ENCODE results near the gene MRGPRD.
"Not testable (repeated sequence)": the region's sequence is repeated elsewhere in the genome, so short reads cannot be mapped to it uniquely, and the experiment has no call there.

Gene MRGPRD

DNA sequence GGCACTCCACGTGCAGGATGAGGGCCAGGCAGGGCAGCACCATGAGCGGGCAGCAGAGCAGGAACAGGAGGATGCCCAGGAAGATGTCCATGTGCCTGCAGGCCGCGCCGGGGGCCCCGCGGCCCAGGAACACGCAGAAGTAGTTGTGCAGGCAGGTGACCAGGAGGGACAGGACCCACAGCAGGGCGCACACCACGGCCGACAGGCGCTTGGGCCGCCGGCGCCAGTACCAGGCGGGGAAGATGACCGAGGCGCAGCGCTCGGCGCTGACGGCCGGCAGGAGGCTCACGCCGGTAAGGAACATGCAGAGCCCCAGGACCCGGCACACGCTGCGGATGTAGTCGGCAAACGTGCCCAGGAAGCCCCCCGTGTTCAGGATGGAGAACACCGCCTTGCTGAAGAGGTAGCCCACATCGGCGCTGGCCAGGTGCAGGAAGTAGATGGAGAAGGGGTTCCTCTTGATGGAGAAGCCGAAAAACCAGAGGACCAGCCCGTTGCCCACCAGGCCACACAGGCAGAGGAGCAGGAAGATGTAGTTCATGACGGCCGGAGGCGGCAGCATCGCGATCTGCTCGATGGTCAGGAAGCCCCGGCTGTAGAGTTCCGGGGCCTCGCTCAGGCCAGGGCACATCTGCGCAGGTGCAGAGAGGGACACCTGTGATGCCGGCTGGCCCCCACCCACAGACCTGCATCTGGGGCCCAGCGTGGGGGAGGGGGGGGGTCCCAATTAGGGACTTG, 25.0 kb upstream of the MRGPRD start:
- no peak for DNase-seq

DNA sequence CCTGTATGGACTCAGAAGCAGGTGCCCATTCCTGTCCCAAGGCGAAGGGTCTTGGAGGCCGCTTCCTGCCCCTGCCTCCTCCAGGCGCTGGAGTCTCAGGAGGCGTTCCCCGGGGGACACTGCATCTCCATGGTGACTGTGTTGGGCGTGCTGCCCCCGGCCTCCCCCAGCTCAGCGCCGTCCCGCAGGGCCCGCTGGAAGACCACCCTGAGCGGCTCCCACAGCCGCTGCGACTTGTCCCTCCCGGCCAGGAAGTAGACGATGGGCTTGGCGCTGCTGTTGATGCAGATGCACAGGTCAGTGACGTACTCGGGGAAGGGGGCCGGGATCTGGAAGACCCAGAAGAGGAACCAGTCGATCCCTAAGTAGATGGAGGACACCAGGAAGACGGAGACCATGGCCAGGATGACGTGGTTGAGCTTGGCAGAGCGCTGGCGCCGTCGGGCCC, 24.4 kb upstream of the MRGPRD start:
- DNase-seq = no peak

DNA sequence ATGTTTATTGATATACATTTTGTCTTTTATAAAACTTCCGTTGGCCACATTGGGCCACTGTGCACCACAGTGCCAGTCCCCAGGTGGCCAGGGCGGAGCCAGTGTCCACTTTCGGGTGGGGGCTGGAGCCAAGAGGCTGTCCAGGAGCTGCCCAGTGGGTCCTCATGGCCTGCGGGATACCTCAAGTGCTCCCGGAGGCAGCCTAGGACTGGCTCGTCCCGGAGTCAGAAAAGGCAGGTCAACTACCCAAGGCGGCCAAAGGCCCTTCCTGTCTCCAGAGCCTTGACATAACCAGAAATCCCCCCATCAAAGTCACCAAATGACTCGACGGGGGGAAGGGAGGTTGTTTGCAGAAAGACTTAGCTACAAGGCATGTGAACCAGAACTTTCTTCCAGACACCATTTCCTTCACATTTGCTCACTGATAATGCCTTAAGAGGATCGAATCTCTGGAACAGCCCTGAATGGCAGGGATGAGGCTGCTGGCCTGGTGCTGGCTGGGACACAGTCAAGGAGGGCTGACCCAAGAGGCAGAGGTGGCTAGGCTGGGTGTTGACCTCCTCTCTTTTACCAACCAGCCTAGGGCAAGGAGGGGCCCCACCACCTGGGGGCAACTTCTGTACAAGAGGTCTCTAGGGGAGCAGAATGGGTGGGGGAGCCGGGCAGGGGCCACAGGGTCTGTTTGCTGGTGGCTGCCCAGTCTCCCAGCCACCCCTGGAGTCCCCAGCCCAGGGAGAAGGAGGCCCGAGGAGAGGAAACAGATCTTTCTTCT, 23.8 kb upstream of the MRGPRD start:
- no peak for DNase-seq

DNA sequence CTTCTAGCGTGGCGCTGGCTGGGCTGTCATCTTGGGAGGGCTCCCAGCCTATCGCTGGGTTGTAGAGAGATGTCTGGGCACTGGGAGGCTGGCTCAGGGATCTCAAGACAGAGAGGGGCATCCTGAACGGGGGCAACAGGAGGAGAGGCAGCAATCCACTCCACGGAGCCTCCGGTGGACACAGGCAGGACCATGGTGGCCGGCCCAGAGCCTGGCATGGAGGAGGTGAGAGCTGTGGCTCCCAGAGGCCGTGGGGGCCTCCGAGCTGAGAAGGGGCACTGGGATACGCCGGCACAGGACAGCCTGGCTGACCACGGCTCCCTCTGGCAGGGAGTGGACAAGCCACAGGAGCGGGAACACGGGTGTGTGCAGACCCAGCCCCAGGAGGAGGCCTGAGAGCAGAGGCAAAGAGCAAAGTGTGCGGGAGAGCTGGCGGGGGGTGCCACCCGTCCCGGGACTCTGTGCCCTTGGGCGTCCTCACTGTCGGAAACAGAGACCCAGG, 23.1 kb upstream of the MRGPRD start:
- no peak for DNase-seq

GRCh38 chr11:69003301-69003865, 22.6 kb upstream of the MRGPRD start:
- no peak for DNase-seq

DNA sequence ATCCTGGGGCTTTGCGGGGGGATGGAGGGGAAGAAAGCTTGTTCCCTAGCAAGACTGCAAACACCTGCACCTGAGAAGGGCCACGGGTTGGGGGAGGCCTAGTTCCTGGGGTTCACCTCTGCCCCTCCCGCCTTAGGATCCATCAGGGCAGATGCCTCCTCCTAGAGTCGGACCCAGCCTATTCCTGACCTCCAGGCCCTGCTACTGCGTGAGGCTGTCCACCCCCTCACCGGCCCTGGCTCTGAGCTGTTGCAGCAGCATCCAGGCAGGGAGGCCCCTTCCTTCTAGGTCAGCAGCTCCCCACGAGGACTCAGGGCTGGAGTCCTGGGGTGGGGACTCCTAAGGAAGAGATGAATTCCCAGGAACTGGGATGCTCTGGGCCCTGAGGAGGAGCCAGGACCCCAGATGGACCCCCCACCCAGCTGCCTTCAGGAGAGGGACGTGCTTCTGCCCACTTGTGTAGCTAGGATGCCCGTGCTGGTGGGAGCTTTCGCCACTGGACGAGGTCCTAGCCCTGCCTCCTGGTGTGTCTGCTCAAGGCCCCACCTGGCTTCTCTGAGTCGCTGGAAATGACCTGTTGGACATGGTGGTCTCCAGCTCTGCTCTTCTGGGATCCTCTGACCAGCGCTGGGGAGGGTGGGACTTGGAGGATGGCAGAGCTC, 21.9 kb upstream of the MRGPRD start:
- DNase-seq = no peak

DNA sequence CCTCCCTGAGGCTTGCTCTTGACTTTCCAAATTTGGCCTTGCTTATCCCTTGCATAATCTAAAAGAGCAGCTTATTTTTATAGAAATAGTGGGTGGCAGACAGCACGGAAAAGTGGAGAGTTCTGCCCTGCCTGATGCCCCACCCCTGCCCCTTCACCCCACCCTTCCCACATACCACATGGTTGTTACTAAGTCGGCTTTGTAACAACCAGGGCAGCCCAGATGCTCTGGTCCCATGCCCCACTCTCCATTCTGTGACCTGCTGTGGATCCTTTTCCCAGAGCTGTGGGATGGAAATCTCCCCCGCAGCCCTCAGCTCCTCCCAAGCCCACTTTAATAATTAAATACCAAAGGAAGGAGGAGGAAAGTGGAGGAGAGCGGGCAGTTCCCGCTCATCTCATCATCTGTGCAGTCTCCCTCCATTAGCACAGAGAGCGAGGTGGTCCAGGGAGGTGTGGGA, 21.4 kb upstream of the MRGPRD start:
- DNase-seq = peak; percentile 10

DNA sequence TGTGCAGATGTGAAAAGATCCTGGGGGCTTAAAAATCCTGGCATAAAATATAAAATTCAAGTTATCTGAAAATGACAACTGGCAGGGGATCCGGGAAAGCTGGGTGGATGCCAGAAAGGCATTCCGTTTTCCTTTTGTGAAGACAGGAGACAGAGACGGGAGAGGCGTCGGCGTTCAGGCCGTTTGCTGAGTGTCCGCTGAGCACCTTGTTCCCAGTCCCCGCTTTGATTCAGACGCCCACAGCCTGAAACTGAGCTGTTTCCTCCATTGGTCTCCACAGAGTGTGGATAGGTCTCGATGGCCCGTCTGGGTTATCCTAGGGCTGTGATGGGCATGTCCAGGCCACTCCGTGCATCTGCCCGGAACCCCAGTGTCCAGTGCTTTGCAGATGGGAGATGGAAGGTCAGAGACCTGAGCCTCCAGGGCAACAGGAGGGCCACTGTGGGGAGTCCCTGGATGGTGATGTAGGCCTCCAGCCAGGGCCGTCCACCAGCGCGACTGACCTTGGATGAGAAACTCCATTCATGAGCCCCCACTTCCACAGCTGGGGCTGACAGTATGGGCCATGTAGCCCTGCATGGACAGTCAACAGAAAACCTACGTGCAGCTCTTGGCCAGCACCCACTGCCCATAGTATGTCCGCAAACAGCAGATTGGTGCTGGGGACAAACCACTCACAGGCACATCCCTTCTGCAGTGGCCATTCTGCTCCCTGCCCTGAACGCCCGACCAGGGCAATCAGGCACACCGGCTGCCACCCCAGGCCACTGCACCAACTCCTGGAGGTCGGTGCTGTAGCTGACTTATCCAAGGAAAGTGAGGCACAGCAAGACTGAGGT, 20.7 kb upstream of the MRGPRD start:
- DNase-seq = no peak

DNA sequence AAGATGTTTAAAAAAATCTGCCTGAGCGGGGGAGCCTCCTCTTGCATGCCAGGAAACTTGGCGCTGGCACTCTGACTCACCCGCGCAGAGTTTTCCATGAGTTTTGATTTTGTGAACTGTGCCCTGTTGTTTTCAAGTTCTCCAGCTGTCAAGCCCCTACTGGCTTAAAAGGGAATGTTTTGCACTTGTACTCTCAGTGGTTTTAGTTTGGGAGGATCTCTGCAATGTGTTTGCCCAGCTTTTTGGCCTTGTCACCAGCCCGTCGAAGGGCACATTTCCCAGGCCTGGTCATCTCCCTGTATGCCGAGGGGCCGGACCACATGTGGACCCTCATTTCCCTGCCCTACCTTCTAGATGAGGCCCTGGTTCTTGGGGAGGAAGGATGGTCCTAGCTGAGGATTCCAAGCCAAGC, 20.1 kb upstream of the MRGPRD start:
- peak; percentile 76 for DNase-seq

DNA sequence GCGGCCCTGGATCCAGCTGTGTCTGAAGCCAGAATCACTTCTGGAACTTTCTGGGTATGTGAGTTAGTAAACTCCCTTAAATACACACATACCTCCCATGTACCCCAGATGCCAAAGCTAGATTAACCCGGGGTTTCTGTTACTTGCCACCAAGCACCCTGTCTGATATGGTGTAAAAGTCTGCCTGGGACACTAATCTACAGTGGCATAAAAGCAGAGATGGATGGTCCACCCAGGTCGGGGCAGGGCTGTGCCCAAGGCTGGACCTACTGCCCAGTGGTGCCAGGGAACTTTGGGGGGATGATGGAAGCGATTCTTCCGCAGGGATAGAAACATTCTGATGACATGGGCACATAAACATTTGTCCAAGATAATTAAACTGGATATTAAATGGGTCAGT, 19.6 kb upstream of the MRGPRD start:
- no peak for DNase-seq

DNA sequence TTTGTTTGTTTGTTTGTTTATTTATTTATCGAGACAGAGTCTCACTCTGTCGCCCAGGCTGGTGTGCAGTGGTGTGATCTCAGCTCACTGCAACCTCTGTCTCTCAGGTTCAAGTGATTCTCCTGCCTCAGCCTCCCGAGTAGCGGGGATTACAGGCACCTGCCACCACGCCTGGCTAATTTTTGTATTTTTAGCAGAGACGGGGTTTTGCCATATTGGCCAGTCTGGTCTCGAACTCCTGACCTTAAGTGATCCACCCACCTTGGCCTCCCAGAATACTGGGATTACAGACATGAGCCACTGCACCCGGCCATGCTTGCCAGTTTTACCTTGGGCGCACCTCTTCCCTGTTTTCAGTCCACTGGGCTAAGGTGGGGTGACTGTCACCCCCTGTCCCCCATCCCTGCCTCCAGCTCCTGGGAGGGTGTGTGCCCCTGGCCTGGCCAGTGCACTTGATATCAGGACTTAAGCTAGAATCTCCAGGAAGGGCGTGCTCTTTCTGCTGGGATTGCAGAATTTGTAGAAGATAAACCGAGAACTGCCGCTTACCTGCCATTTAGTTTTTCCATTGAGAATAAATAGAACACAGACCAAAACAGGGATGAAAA, 19.1 kb upstream of the MRGPRD start:
- not testable (repeated sequence) for DNase-seq

GRCh38 chr11:68999093-68999747, 18.4 kb upstream of the MRGPRD start:
- DNase-seq = no peak

GRCh38 chr11:68998390-68998911, 17.7 kb upstream of the MRGPRD start:
- no peak for DNase-seq

DNA sequence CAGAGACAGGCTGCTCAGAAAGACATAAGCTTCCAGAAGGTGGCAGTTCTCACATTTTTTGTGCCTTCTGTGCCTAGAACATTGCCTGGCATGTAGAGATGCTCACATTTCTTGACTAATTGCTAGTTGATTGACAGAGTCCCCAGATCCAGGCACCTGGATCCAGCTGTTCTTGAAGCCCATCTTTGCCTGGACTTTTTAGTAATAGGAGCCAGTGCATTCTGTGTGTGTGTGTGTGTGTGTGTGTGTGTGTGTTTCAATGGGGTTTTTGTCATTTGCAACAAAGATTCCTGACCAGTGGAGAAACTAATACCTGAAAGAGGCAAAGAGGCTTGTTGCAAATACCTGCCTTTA, 17.2 kb upstream of the MRGPRD start:
- DNase-seq = no peak

- no peak for DNase-seq
These were observed 16.6 kb upstream of the MRGPRD start for GRCh38 chr11:68997124-68997994.

- DNase-seq = no peak
These were observed 15.8 kb upstream of the MRGPRD start for GRCh38 chr11:68996376-68997123.

- no peak for DNase-seq
These were observed 14.1 kb upstream of the MRGPRD start for GRCh38 chr11:68994894-68995285.

- no peak for DNase-seq
These were observed 13.5 kb upstream of the MRGPRD start for GRCh38 chr11:68994161-68994893.

DNA sequence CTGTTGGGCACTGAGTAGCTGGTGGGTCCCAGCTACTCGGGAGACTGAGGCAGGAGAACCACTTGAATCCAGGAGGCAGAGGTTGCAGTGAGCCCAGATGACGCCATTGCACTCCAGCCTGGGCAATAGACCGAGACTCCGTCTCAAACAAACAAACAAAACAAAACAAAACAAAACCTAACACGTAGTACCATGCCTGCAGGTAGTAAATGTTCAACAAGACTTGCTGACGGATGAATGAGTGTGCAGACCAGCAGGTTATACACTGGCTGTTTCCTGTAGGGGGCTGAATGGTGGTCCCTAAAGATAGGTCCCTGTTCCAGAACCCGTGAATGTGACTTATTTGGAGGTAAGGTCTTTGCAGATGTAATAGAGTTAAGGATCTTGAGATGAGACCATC, 12.8 kb upstream of the MRGPRD start:
- no peak for DNase-seq
